Activated T-helper 17 cell treated with anti-CD3 and anti-CD28 coated beads, Interleukin-2, amount 50 U/mL, for 72 hours (primary cell): Measurements from ENCODE around the gene DUS1L. TPM values are rescaled to one million over a fixed set of nuclear protein-coding genes. Genes with fewer than 3 reads are reported as not detected.
A peak's percentile ranks its signal among the peaks of the same experiment; 100 is the strongest.

Experiments
- ATAC-seq: fragments of 150-1000 bp; cut with Tn5 transposase; replicated peaks from 2 replicates; pipeline ENCODE4 v1.10.0; 2021; ENCODE audit warnings: mild to moderate bottlenecking, moderate library complexity
- H3K27ac Mint-ChIP-seq: one replicate; pipeline ENCODE4 v1.8.0; 2022; ENCODE audit warnings: mixed read lengths
- H3K27me3 Mint-ChIP-seq: one replicate; pipeline ENCODE4 v1.8.0; 2022; ENCODE audit warnings: mixed read lengths
- H3K36me3 Mint-ChIP-seq: one replicate; pipeline ENCODE4 v1.8.0; 2022; ENCODE audit warnings: low read depth, mild to moderate bottlenecking, mixed read lengths
- H3K4me1 Mint-ChIP-seq: one replicate; pipeline ENCODE4 v1.8.0; 2022; ENCODE audit warnings: mixed read lengths
- H3K4me3 Mint-ChIP-seq: one replicate; pipeline ENCODE4 v1.8.0; 2022; ENCODE audit warnings: mild to moderate bottlenecking, mixed read lengths
- H3K9me3 Mint-ChIP-seq: one replicate; pipeline ENCODE4 v1.8.0; 2022; ENCODE audit warnings: mixed read lengths
- total RNA-seq, 2 donors: library from RNA; stranded (reverse); gene quantifications; one replicate each; pipeline ENCODE4 v1.2.3, GENCODE V29; 2022

Gene DUS1L
- total RNA-seq, 2 donors from 2014 or later, result 59.7 to 129 TPM

DNA sequence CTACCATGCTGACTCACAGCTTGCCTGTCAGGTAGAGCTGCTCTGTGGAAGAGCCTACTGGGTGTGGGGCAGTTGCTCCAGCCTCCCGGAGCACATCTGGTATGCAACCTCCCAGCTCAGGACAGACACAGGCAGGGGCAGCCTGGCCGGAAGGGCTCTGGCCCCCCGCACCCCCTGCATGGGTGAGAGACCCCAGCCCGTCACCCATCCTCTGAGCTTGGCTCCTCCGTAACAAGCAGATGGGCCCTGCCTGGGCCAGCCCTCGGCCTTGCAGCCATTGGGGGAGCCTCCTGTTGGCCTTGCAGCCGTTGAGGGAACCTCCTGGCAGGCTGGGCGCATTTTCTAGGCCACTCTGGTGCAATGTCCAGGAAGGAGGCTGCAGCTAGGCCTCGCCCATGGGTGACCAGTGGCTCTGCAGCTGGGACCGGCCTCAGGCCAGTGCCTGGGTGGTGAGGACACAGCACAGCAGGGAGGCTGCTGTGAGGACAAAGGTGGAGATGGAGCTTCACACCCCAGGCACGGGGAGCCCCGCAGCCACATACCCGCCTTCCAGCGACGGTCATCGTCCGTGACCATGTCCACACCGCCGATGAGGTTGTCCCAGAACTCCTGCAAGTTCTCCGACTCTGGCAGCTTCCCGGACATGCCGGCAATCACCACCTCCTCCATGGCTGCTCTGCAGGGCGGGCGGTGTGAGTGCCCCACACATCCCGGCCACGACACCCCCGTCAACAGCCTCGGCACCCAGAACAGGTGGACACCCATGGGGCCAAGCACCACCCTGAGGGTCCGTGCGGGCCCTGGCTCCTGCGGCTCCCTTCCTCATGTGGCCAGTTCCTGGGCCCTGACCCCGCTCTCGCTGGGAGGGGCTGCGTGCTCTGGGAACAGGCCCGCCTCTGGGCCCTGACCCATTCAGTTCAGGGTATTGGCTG lies 30.4 kb upstream of the DUS1L start:
- Mint-ChIP-seq H3K9me3 (no peaks in the 10 kb centered on the region), H3K4me3 (peak overlapping the region; percentile 66), H3K36me3 (peaks cover 35% of the 10 kb centered on the region), H3K27ac (no peak overlapping the region), H3K4me1 (no peaks in the 10 kb centered on the region), H3K27me3 (no peaks in the 10 kb centered on the region)
- no peak for ATAC-seq

- H3K27me3 Mint-ChIP-seq, result no peaks in the 10 kb centered on the region
- ATAC-seq, result no peak
- H3K4me1 Mint-ChIP-seq, result no peaks in the 10 kb centered on the region
- H3K27ac Mint-ChIP-seq, result no peak overlapping the region
- peaks cover 42% of the 10 kb centered on the region for H3K36me3 Mint-ChIP-seq
- no peaks in the 10 kb centered on the region for H3K9me3 Mint-ChIP-seq
- peak overlapping the region; percentile 66 for H3K4me3 Mint-ChIP-seq
Measured at GRCh38 chr17:82094931-82095776, 29.6 kb upstream of the DUS1L start.

- H3K27ac Mint-ChIP-seq, result no peak overlapping the region
- H3K27me3 Mint-ChIP-seq, result no peaks in the 10 kb centered on the region
- peaks cover 45% of the 10 kb centered on the region for H3K36me3 Mint-ChIP-seq
- H3K9me3 Mint-ChIP-seq, result no peaks in the 10 kb centered on the region
- ATAC-seq, result no peak
- H3K4me3 Mint-ChIP-seq, result no peak overlapping the region
- H3K4me1 Mint-ChIP-seq, result no peaks in the 10 kb centered on the region
Measured at GRCh38 chr17:82092995-82093751, 27.6 kb upstream of the DUS1L start.

- H3K36me3 Mint-ChIP-seq, result peaks cover 48% of the 10 kb centered on the region
- H3K27me3 Mint-ChIP-seq, result no peaks in the 10 kb centered on the region
- ATAC-seq, result no peak
- H3K27ac Mint-ChIP-seq, result no peak overlapping the region
- no peak overlapping the region for H3K4me3 Mint-ChIP-seq
- no peaks in the 10 kb centered on the region for H3K4me1 Mint-ChIP-seq
- H3K9me3 Mint-ChIP-seq, result no peaks in the 10 kb centered on the region
Measured at GRCh38 chr17:82092628-82092994, 27.0 kb upstream of the DUS1L start.

DNA sequence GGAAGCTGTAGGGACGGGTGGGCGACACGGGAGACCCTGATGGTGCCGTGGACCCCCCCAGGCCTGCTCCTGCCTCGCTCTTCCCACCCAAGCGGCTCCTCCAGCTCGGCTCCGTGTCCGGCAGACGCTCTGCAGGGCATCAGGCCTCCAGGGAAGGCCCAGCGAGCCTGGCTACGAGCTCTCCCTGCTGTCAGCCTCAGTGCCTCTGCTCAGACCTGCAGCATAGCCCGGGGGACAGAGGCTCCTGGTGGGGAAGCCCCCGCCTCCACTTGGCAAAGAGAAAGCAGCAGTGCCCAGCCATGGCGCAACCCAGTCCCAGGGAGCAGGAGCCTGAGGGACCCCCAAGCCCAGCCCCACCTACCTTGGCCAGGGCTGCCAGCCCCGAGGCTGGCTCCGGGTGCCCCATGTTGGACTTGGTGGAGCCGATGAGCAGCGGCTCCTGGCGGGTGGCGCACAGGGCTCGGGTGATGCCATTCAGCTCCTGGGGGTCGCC lies 26.5 kb upstream of the DUS1L start:
- Mint-ChIP-seq H3K36me3 (peaks cover 48% of the 10 kb centered on the region), H3K4me3 (no peak overlapping the region), H3K27ac (no peak overlapping the region), H3K9me3 (no peaks in the 10 kb centered on the region), H3K27me3 (no peaks in the 10 kb centered on the region), H3K4me1 (no peaks in the 10 kb centered on the region)
- no peak for ATAC-seq

DNA sequence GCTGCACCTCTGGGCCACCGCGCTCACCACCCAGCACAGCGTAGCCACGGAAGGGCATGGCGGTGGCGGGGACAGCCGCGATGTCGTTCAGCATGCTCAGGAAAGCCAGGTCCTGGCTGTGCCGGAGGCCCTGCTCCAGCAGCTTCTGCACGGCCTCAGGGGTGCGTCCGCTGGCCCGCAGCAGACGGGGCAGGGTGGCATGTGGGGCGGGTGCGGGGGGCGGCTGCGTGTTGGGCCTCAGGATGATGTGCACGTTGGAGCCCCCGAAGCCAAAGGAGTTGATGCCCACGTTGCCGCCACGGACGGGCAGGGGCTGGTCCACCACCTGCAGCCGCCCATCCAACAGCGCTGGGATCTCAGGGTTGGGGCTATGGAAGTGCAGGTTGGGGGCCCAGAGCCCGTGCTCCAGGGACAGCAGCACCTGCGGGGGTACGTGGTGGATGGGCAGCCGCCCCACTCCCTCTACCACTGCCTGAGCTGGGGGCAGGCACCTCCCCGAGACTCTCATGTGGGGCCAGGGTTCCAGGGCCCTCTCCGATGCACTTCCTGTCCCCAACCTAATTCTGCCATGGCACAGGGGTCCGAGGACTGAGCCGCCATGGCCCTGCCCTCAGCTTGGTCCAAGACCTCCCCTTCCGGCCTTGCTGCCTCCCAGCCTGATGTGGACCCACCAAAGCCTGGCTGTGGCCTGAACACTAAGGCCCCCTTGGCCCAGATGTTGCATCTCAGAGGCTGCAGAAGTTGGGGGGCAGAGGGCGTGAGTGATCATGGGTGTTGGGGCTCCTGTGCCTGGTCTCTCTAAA lies 25.9 kb upstream of the DUS1L start:
- Mint-ChIP-seq H3K27me3 (no peaks in the 10 kb centered on the region), H3K4me3 (no peak overlapping the region), H3K27ac (no peak overlapping the region), H3K9me3 (no peaks in the 10 kb centered on the region), H3K36me3 (peaks cover 45% of the 10 kb centered on the region), H3K4me1 (no peaks in the 10 kb centered on the region)
- ATAC-seq, result no peak

DNA sequence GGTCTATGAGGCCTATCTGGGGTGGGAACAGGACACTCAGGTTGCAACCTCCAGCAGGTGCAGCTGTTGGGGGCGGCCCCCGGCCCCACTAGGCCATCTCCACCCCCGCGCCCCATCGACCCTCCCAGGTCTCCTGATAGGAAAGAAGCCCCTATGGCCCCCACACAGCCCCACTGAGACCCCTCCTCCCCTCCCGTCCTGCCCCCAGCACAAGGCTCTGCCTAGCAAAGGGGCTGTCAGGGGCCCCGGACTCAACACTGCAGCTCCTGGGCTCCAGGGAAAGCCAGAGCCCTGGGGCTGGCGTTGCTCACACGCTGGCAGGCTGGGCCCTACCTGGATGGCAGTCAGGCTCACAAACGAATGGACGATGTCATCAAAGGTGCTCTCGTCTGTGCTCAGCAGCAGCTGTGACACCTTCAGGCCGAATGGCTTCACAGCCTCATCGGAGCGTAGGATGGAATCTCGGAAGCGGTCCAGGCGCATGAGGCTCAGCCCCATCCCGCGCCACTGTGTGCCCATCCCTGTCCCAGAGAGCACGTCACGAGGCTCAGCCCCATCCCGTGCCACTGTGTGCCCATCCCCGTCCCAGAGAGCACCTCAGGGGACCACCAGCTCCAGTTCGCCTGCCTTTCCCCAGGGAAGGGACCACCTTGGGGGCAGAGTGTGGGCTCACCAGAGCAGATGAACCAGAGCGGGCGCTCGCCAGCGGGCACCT lies 25.1 kb upstream of the DUS1L start:
- no peaks in the 10 kb centered on the region for H3K4me1 Mint-ChIP-seq
- no peaks in the 10 kb centered on the region for H3K27me3 Mint-ChIP-seq
- no peak overlapping the region for H3K4me3 Mint-ChIP-seq
- H3K36me3 Mint-ChIP-seq, result peaks cover 44% of the 10 kb centered on the region
- no peaks in the 10 kb centered on the region for H3K9me3 Mint-ChIP-seq
- no peak for ATAC-seq
- no peak overlapping the region for H3K27ac Mint-ChIP-seq

GRCh38 chr17:82089723-82090548 lies 24.3 kb upstream of the DUS1L start:
- Mint-ChIP-seq H3K9me3 (no peaks in the 10 kb centered on the region), H3K4me1 (no peaks in the 10 kb centered on the region), H3K27me3 (no peaks in the 10 kb centered on the region), H3K4me3 (no peak overlapping the region), H3K27ac (no peak overlapping the region), H3K36me3 (peaks cover 36% of the 10 kb centered on the region)
- no peak for ATAC-seq

GRCh38 chr17:82088838-82089722 lies 23.5 kb upstream of the DUS1L start:
- Mint-ChIP-seq H3K9me3 (no peaks in the 10 kb centered on the region), H3K27ac (no peak overlapping the region), H3K4me1 (no peaks in the 10 kb centered on the region), H3K4me3 (no peak overlapping the region), H3K27me3 (no peaks in the 10 kb centered on the region), H3K36me3 (peaks cover 40% of the 10 kb centered on the region)
- ATAC-seq, result no peak

- Mint-ChIP-seq H3K27me3 (no peaks in the 10 kb centered on the region), H3K27ac (no peak overlapping the region), H3K4me1 (no peaks in the 10 kb centered on the region), H3K36me3 (peaks cover 45% of the 10 kb centered on the region), H3K4me3 (no peak overlapping the region), H3K9me3 (no peaks in the 10 kb centered on the region)
- ATAC-seq, result no peak
Measured at GRCh38 chr17:82087961-82088837, 22.6 kb upstream of the DUS1L start.
